K562 (cell line): ENCODE measurements around the gene SLC24A2. TPM values are rescaled to one million over a fixed set of nuclear protein-coding genes. Genes with fewer than 3 reads are reported as not detected.

Experiments used
- ATAC-seq: fragments of 200-7000 bp; cut with Tn5 transposase; 3 replicates; pipeline ENCODE4 v1.9.1; 2020; ENCODE audit warnings: moderate library complexity
- BruUV-seq: library from RNA; stranded (reverse); fragments of 400-500 nt; replicated peaks from 2 replicates; lab custom pipeline; 2021; lab: Mats Ljungman, UMichigan
- CTCF ChIA-PET: fragments of 300-600 bp; formaldehyde crosslinking; extraction: SDS; loops from one replicate; lab custom pipeline; 2021; ENCODE audit warnings: low intra/inter-chr PET ratio; lab: Yijun Ruan, JAX
- POLR2A ChIA-PET: fragments of 300-600, 350-650 bp; sonication (Branson Sonifier 250); formaldehyde crosslinking; extraction: SDS; loops from one replicate; lab custom pipeline; 2021; ENCODE audit warnings: antibody characterized with exemption, inconsistent platforms; lab: Yijun Ruan, JAX
- DNase-seq, 4 experiments: peaks; one replicate each; pipeline versions ENCODE4 v3.0.0 to v3.0.0-alpha.2; 2011 to 2018; ENCODE audit warnings: low spot score in 3 of 4, mixed read lengths in 3 of 4; ENCODE audit errors: extremely low read depth in 1 of 4
- FAIRE-seq: peaks from 2 replicates; lab custom pipeline; 2011; peaks lifted over from hg19 to GRCh38; lab: Jason Lieb, UNC
- H2AFZ ChIP-seq: 2 replicates; pipeline ENCODE4 v1.6.0; 2011; ENCODE audit warnings: low read depth, low read length, control low read depth, inconsistent platforms
- H3K27ac ChIP-seq: fragments of 200-600 bp; 3 replicates; pipeline ENCODE4 v1.8.0; 2011; ENCODE audit warnings: low read depth, mild to moderate bottlenecking, control low read depth, inconsistent platforms, low read length, moderate library complexity, mixed read lengths; ENCODE audit errors: extremely low read depth
- H3K27me3 ChIP-seq, 2 experiments: fragments of 300-600 bp in 1 of 2; 2 replicates in 1 of 2; 3 replicates in 1 of 2; pipeline versions ENCODE4 v1.6.0 to v1.8.0; 2011; ENCODE audit warnings: inconsistent platforms in 2 of 2, low read length in 2 of 2, mild to moderate bottlenecking in 1 of 2, mixed read lengths in 1 of 2, moderate library complexity in 1 of 2; ENCODE audit not compliant: control insufficient read depth in 2 of 2, insufficient read depth in 2 of 2
- H3K36me3 ChIP-seq: fragments of 300-600 bp; 3 replicates; pipeline ENCODE4 v1.8.0; 2011; ENCODE audit warnings: mild to moderate bottlenecking, low read length, inconsistent platforms; ENCODE audit not compliant: control insufficient read depth, insufficient read depth
- H3K4me1 ChIP-seq, 2 experiments: fragments of 200-600 bp in 1 of 2; replicated peaks in 1 of 2; 2 replicates in 1 of 2; 3 replicates in 1 of 2; pipeline versions ENCODE4 v1.5.1 to v1.8.0; 2011; ENCODE audit warnings: inconsistent platforms in 2 of 2, low read length in 2 of 2, mild to moderate bottlenecking in 1 of 2, mixed read lengths in 1 of 2, moderate library complexity in 1 of 2; ENCODE audit not compliant: control insufficient read depth in 2 of 2, insufficient read depth in 2 of 2
- H3K4me2 ChIP-seq: 2 replicates; pipeline ENCODE4 v1.6.1; 2011; ENCODE audit warnings: low read length, control low read depth, inconsistent platforms, mixed read lengths; ENCODE audit not compliant: insufficient read depth
- H3K4me3 ChIP-seq: fragments of 200-600 bp; sonication (generic), shearing (Covaris generic); 2 replicates; pipeline ENCODE4 v1.5.1; 2016; ENCODE audit warnings: control low read depth, inconsistent platforms
- H3K79me2 ChIP-seq: fragments of 200-600 bp; 3 replicates; pipeline ENCODE4 v1.8.0; 2011; ENCODE audit warnings: low read length, inconsistent platforms; ENCODE audit not compliant: control insufficient read depth, insufficient read depth
- H3K9ac ChIP-seq, 2 experiments: 2 replicates each; pipeline versions ENCODE4 v1.6.0 to v1.6.1; 2011; ENCODE audit warnings: low read depth in 2 of 2, low read length in 2 of 2, control low read depth in 1 of 2, inconsistent platforms in 1 of 2, mild to moderate bottlenecking in 1 of 2, mixed read lengths in 1 of 2; ENCODE audit not compliant: insufficient read depth in 1 of 2
- H3K9me1 ChIP-seq: one replicate; pipeline ENCODE4 v1.6.0; 2011; ENCODE audit warnings: inconsistent platforms, mild to moderate bottlenecking, low read length, moderate library complexity; ENCODE audit not compliant: control insufficient read depth, insufficient read depth
- H3K9me3 ChIP-seq: replicated peaks from 2 replicates; pipeline ENCODE4 v1.5.1; 2011; ENCODE audit warnings: low read depth, low read length, inconsistent platforms; ENCODE audit not compliant: control insufficient read depth, insufficient read depth
- H4K20me1 ChIP-seq: replicated peaks from 2 replicates; pipeline ENCODE4 v1.6.1; 2011; ENCODE audit warnings: low read length, inconsistent platforms, mixed read lengths; ENCODE audit not compliant: control insufficient read depth, insufficient read depth
- BCOR ChIP-seq: fragments of 450-650 bp; IDR thresholded peaks from 2 replicates; pipeline ENCODE4 v1.6.1; 2016
- GATA2 ChIP-seq: sonication (generic); formaldehyde crosslinking; IDR thresholded peaks from 2 replicates; pipeline ENCODE4 v1.4.0; 2020; ENCODE audit warnings: mild to moderate bottlenecking, missing genetic modification reagents
- KDM4B ChIP-seq, 2 experiments: fragments of 450-650 bp in 1 of 2; sonication (generic) in 1 of 2; IDR thresholded peaks; 2 replicates each; pipeline ENCODE4 v1.6.1; 2016 to 2017; ENCODE audit warnings: borderline replicate concordance in 2 of 2, antibody characterized with exemption in 1 of 2, low read depth in 1 of 2, mild to moderate bottlenecking in 1 of 2
- PBX2 ChIP-seq, 2 experiments: IDR thresholded peaks in 1 of 2; conservative IDR thresholded peaks in 1 of 2; 2 replicates each; pipeline ENCODE4 v1.6.1; 2016; ENCODE audit warnings: low read depth in 2 of 2, mild to moderate bottlenecking in 1 of 2, missing compliant biosample characterization in 1 of 2, missing genetic modification characterization in 1 of 2, moderate library complexity in 1 of 2
- SETDB1 ChIP-seq: IDR thresholded peaks from one replicate; pipeline ENCODE4 v1.6.1; 2012; ENCODE audit warnings: low read length, control low read depth, inconsistent platforms
- TFE3 ChIP-seq: fragments of 450-650 bp; formaldehyde crosslinking; IDR thresholded peaks from 2 replicates; pipeline ENCODE4 v1.4.0; 2020; ENCODE audit warnings: mild to moderate bottlenecking, mixed read lengths
- ZNF436 ChIP-seq: fragments of 250-450, 450-650 bp; sonication (Bioruptor Pico); formaldehyde crosslinking; IDR thresholded peaks from 2 replicates; pipeline ENCODE4 v1.7.0; 2020; ENCODE audit warnings: mild to moderate bottlenecking
- WGBS: fragments of 100-300 bp; shearing (Covaris generic); methylation state at CpG from one replicate; pipeline ENCODE4 v1.1.6; 2016; ENCODE audit warnings: low coverage, mixed read lengths; ENCODE audit not compliant: insufficient coverage; ENCODE audit errors: missing lambda C conversion rate; 5-methylcytosine and 5-hydroxymethylcytosine counted together
- in situ Hi-C: fragments of 300-500 bp; cut with MboI; formaldehyde crosslinking; loops from 4 replicates; pipeline ENCODE4 v1.15.0; 2018; ENCODE audit warnings: inconsistent platforms, mixed read lengths
- intact Hi-C: fragments of 100-400 bp; cut with micrococcal nuclease; formaldehyde crosslinking; loops from 2 replicates; pipeline ENCODE4 v1.14.2; 2022
- polyA plus RNA-seq, 8 experiments: library from polyadenylated mRNA; depleted of rRNA in 4 of 8; stranded (reverse) in 5 of 8; unstranded in 3 of 8; fragments of >200 nt; fragmentation: Nextera tagmentation in 2 of 8; fragmentation: Illumina TruSeq in 1 of 8; extraction: Ambion mirVana in 2 of 8; extraction: Trizol in 1 of 8; gene quantifications; 2 replicates each; pipeline versions ENCODE4 v1.2.1 to v1.2.3, GENCODE V29; 2011 to 2014; ENCODE audit warnings: inconsistent platforms in 1 of 8, missing spikeins in 1 of 8
- total RNA-seq, 7 experiments: library from RNA; depleted of rRNA in 6 of 7; stranded (reverse); fragments of >200 nt in 6 of 7; fragmentation: Illumina TruSeq in 2 of 7; extraction: Trizol in 2 of 7; gene quantifications; 2 replicates each; pipeline versions ENCODE4 v1.2.1 to v1.2.3, GENCODE V29; 2011 to 2021; ENCODE audit warnings: low replicate concordance in 1 of 7
- TF ChIP-seq, protein P1 (sequence below): fragments of 450-650 bp; IDR thresholded peaks from 2 replicates; pipeline ENCODE4 v1.6.1; 2017; ENCODE audit warnings: antibody characterized with exemption, mild to moderate bottlenecking
- TF ChIP-seq, protein P2 (sequence below), 3 experiments: fragments of 200-800 bp in 1 of 3; fragments of 250-450 bp in 1 of 3; fragments of 450-650 bp in 1 of 3; sonication (Bioruptor Pico) in 1 of 3; sonication (Bioruptor generic) in 1 of 3; formaldehyde crosslinking in 1 of 3; IDR thresholded peaks; 2 replicates each; pipeline versions ENCODE4 v1.6.1 to v1.8.0; 2016 to 2022; ENCODE audit warnings: mild to moderate bottlenecking in 2 of 3, missing genetic modification characterization in 2 of 3, missing compliant biosample characterization in 1 of 3, moderate library complexity in 1 of 3

Gene SLC24A2
- total and polyA plus RNA-seq, 9 of the 15 experiments (the other 6 are each of a cell fraction or from before 2014, with no cell fraction given): 0.04 to 0.40 (median 0.09) TPM

DNA sequence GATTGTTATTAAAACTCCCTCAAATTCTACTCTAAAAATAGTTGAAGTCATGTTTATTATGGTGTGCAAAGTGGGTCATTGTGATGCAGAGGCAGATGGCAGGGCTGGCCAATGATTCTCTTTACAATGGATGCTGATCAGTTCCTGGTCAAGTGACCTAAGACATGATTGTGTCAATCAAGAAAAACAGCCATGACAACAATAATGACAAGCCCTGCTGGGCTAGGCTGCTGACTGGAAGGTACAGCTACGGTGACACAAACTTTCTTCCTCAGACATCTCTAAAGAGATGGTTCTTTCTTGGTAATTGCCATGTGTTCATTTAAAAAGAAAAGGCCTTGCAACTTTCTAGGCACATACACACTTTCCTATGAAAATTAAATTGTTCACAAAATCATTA is 3.6 kb downstream of the SLC24A2 start:
- Histone ChIP-seq H3K9me3 (no peaks in the 10 kb centered on the region; the same call in 1 of the 2 replicates), H4K20me1 (no peaks in the 10 kb centered on the region), H3K4me2 (no peak overlapping the region), H3K36me3 (no peaks in the 10 kb centered on the region), H3K9ac (no peak overlapping the region), H3K4me3 (no peak overlapping the region), H2AFZ (no peak overlapping the region), H3K9me1 (no peaks in the 10 kb centered on the region), H3K4me1 (peaks cover 0 to 12% of the 10 kb centered on the region in 2 experiments; a peak in 2 of 5 replicates), H3K27ac (no peak overlapping the region), H3K79me2 (no peaks in the 10 kb centered on the region), H3K27me3 (no peaks in the 10 kb centered on the region)
- ATAC-seq: no peak
- no TSS peak for BruUV-seq
- ChIA-PET POLR2A (interaction anchor here (0.7 kb wide), 1 partner anchor 42 kb away, joined by 3 read pairs; no protein-coding TSS in a partner anchor), CTCF (no interaction called here)
- in situ Hi-C loops (no loop called here), intact Hi-C loops (no loop called here)
- WGBS: 0% methylated on average over 1 of the region's 1 CpG
- FAIRE-seq: no peak
- no peak for DNase-seq
- TF ChIP-seq TFE3 (CRISPR knock-in tag): no peak
- no peak for TF ChIP-seq PBX2 (CRISPR knock-in tag; IDR thresholded peaks at IDR 0.05; ENCODE audit: low read depth)
- TF ChIP-seq PBX2 (tag; conservative IDR thresholded peaks at IDR 0.05; ENCODE audit: low read depth): no peak
- no peak for TF ChIP-seq GATA2
- TF ChIP-seq ZNF436 (CRISPR knock-in tag): no peak
- TF ChIP-seq, protein P1, sequence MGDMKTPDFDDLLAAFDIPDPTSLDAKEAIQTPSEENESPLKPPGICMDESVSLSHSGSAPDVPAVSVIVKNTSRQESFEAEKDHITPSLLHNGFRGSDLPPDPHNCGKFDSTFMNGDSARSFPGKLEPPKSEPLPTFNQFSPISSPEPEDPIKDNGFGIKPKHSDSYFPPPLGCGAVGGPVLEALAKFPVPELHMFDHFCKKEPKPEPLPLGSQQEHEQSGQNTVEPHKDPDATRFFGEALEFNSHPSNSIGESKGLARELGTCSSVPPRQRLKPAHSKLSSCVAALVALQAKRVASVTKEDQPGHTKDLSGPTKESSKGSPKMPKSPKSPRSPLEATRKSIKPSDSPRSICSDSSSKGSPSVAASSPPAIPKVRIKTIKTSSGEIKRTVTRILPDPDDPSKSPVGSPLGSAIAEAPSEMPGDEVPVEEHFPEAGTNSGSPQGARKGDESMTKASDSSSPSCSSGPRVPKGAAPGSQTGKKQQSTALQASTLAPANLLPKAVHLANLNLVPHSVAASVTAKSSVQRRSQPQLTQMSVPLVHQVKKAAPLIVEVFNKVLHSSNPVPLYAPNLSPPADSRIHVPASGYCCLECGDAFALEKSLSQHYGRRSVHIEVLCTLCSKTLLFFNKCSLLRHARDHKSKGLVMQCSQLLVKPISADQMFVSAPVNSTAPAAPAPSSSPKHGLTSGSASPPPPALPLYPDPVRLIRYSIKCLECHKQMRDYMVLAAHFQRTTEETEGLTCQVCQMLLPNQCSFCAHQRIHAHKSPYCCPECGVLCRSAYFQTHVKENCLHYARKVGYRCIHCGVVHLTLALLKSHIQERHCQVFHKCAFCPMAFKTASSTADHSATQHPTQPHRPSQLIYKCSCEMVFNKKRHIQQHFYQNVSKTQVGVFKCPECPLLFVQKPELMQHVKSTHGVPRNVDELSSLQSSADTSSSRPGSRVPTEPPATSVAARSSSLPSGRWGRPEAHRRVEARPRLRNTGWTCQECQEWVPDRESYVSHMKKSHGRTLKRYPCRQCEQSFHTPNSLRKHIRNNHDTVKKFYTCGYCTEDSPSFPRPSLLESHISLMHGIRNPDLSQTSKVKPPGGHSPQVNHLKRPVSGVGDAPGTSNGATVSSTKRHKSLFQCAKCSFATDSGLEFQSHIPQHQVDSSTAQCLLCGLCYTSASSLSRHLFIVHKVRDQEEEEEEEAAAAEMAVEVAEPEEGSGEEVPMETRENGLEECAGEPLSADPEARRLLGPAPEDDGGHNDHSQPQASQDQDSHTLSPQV: no peak
- TF ChIP-seq, protein P2, sequence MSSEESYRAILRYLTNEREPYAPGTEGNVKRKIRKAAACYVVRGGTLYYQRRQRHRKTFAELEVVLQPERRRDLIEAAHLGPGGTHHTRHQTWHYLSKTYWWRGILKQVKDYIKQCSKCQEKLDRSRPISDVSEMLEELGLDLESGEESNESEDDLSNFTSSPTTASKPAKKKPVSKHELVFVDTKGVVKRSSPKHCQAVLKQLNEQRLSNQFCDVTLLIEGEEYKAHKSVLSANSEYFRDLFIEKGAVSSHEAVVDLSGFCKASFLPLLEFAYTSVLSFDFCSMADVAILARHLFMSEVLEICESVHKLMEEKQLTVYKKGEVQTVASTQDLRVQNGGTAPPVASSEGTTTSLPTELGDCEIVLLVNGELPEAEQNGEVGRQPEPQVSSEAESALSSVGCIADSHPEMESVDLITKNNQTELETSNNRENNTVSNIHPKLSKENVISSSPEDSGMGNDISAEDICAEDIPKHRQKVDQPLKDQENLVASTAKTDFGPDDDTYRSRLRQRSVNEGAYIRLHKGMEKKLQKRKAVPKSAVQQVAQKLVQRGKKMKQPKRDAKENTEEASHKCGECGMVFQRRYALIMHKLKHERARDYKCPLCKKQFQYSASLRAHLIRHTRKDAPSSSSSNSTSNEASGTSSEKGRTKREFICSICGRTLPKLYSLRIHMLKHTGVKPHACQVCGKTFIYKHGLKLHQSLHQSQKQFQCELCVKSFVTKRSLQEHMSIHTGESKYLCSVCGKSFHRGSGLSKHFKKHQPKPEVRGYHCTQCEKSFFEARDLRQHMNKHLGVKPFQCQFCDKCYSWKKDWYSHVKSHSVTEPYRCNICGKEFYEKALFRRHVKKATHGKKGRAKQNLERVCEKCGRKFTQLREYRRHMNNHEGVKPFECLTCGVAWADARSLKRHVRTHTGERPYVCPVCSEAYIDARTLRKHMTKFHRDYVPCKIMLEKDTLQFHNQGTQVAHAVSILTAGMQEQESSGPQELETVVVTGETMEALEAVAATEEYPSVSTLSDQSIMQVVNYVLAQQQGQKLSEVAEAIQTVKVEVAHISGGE (CRISPR knock-in tag; IDR thresholded peaks at IDR 0.05): no peak
- TF ChIP-seq BCOR: no peak
- no peak for TF ChIP-seq KDM4B (IDR thresholded peaks at IDR 0.05; ENCODE audit: borderline replicate concordance in 2 of 2, low read depth in 1 of 2)
- no peak for TF ChIP-seq SETDB1
